Kidney epithelial cell (primary cell): ENCODE results near the gene RNF111. TPM values are rescaled to one million over a fixed set of nuclear protein-coding genes. Genes with fewer than 3 reads are reported as not detected.

Experiments used
- DNase-seq: peaks from one replicate; pipeline ENCODE4 v3.0.0-alpha.2; 2010; ENCODE audit warnings: low read depth
- H3K27me3 ChIP-seq: 2 replicates; pipeline ENCODE4 v1.6.0; 2011; ENCODE audit warnings: low read length; ENCODE audit not compliant: control insufficient read depth, insufficient read depth
- H3K36me3 ChIP-seq: 2 replicates; pipeline ENCODE4 v1.5.1; 2011; ENCODE audit warnings: low read length; ENCODE audit not compliant: control insufficient read depth, insufficient read depth
- H3K4me3 ChIP-seq: 2 replicates; pipeline ENCODE4 v1.5.1; 2011; ENCODE audit warnings: low read depth, mild to moderate bottlenecking, control low read depth, low read length
- total RNA-seq: library from RNA; depleted of rRNA; stranded (reverse); fragments of >200 nt; gene quantifications from 2 replicates; pipeline ENCODE4 v1.2.3, GENCODE V29; 2015
- TF ChIP-seq, protein P1 (sequence below): IDR thresholded peaks from 2 replicates; pipeline ENCODE4 v1.5.1; 2011; ENCODE audit warnings: mild to moderate bottlenecking, moderate library complexity, low read length, control low read depth, inconsistent platforms; ENCODE audit not compliant: insufficient read depth, poor library complexity, severe bottlenecking

Gene RNF111
- total RNA-seq, 1 donor from 2014 or later, result 18.0 TPM

DNA sequence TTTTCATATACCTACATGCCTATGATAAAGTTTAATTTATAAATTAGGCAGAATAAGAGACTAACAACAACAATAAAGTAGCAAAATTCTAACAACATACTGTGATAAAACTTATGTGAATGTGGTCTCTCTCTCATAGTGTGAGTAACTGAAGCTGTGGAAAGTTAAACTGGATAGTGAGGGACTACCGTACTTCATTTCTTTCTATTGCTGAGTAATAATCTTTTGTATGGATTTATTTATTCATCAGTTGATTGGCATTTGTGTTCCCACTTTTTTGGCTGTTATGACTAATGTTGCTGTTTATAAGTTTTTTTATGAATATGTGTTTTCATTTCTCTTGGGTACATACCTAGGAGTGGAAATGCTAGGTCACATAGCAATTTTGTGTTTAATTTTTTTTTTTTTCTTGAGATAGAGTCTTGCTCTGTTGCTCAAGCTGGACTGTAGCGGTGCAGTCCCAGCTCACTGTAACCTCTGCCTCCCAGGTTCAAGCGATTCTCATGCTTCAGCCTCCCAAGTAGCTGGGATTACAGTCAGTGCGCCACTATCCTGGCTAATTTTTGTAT lies 41.0 kb downstream of the RNF111 start:
- Histone ChIP-seq H3K4me3 (no peak overlapping the region), H3K36me3 (no peaks in the 10 kb centered on the region), H3K27me3 (no peaks in the 10 kb centered on the region)
- DNase-seq, result no peak
- TF ChIP-seq, protein P1, sequence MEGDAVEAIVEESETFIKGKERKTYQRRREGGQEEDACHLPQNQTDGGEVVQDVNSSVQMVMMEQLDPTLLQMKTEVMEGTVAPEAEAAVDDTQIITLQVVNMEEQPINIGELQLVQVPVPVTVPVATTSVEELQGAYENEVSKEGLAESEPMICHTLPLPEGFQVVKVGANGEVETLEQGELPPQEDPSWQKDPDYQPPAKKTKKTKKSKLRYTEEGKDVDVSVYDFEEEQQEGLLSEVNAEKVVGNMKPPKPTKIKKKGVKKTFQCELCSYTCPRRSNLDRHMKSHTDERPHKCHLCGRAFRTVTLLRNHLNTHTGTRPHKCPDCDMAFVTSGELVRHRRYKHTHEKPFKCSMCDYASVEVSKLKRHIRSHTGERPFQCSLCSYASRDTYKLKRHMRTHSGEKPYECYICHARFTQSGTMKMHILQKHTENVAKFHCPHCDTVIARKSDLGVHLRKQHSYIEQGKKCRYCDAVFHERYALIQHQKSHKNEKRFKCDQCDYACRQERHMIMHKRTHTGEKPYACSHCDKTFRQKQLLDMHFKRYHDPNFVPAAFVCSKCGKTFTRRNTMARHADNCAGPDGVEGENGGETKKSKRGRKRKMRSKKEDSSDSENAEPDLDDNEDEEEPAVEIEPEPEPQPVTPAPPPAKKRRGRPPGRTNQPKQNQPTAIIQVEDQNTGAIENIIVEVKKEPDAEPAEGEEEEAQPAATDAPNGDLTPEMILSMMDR, result no peak

DNA sequence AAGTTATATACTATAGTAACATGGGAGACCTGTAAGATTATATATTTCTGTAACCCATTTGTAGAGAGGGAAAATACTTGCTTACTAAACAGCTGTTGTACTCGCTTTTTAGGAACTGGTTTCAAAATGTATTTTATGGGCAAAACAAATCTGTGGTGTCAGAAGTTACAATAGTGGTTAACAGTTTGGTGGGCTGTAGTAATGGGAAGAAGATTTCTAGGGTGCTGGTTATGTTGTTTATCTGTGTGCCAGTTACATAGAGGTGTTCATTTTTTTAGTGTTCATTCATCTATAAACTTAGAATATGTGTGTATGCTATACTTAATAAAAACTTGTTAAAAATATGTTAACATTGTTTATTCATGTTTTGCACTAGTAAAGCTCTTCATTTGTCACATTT lies 42.1 kb downstream of the RNF111 start:
- H3K4me3 ChIP-seq, result no peak overlapping the region
- TF ChIP-seq, protein P1, result no peak
- no peaks in the 10 kb centered on the region for H3K36me3 ChIP-seq
- no peaks in the 10 kb centered on the region for H3K27me3 ChIP-seq
- DNase-seq, result no peak

- Histone ChIP-seq H3K36me3 (no peaks in the 10 kb centered on the region), H3K27me3 (no peaks in the 10 kb centered on the region), H3K4me3 (no peak overlapping the region)
- no peak for DNase-seq
- TF ChIP-seq, protein P1, result no peak
These were observed 47.7 kb downstream of the RNF111 start for GRCh38 chr15:59035201-59035600.

- Histone ChIP-seq H3K4me3 (no peak overlapping the region), H3K27me3 (no peaks in the 10 kb centered on the region), H3K36me3 (no peaks in the 10 kb centered on the region)
- TF ChIP-seq, protein P1, result no peak
- no peak for DNase-seq
These were observed 51.8 kb downstream of the RNF111 start for GRCh38 chr15:59039225-59039624.

DNA sequence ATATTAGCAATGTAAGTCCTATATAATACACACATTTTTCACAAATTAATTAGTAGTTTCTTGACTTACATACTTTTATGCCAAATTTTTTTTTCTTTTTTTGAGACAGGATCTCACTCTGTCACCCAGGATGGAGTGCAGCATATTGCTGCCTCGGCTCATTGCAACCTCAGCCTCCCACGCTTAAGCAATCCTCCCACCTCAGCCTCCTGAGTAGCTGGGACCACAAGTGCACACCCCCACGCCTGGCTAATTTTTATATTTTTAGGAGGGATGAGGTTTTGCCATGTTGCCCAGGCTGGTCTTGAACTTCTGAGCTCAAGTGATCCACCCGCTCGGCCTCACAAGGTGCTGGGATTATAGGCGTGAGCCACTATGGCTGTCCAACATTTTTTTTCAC lies 54.6 kb downstream of the RNF111 start:
- no peak for DNase-seq
- TF ChIP-seq, protein P1, result no peak
- no peaks in the 10 kb centered on the region for H3K36me3 ChIP-seq
- H3K4me3 ChIP-seq, result no peak overlapping the region
- H3K27me3 ChIP-seq, result no peaks in the 10 kb centered on the region

GRCh38 chr15:59048897-59049296 lies 61.4 kb downstream of the RNF111 start:
- TF ChIP-seq, protein P1, result no peak
- Histone ChIP-seq H3K36me3 (no peaks in the 10 kb centered on the region), H3K27me3 (no peaks in the 10 kb centered on the region), H3K4me3 (no peak overlapping the region)
- no peak for DNase-seq
